Nephron (organoid): ENCODE results near the gene MYBPHL.

Experiments used
- H3K27ac Mint-ChIP-seq, 3 experiments: 2 replicates each; pipeline ENCODE4 v1.8.0; 2020; ENCODE audit warnings: mixed read lengths in 3 of 3, mild to moderate bottlenecking in 2 of 3, moderate library complexity in 1 of 3
- H3K27me3 Mint-ChIP-seq: 2 replicates; pipeline ENCODE4 v1.8.0; 2021; ENCODE audit warnings: low read depth, mild to moderate bottlenecking, moderate library complexity, mixed read lengths
- H3K36me3 Mint-ChIP-seq: 2 replicates; pipeline ENCODE4 v1.8.0; 2020; ENCODE audit warnings: low read depth, mixed read lengths
- H3K4me1 Mint-ChIP-seq: 2 replicates; pipeline ENCODE4 v1.8.0; 2020; ENCODE audit warnings: mixed read lengths
- H3K4me3 Mint-ChIP-seq, 3 experiments: 2 replicates each; pipeline ENCODE4 v1.8.0; 2020; ENCODE audit warnings: mild to moderate bottlenecking in 3 of 3, mixed read lengths in 3 of 3, moderate library complexity in 2 of 3
- H3K9me3 Mint-ChIP-seq: 2 replicates; pipeline ENCODE4 v1.8.0; 2020; ENCODE audit warnings: mixed read lengths
- TF ChIP-seq, protein P1 (sequence below), 3 experiments: fragments of 200-600 bp; sonication (generic); IDR thresholded peaks; one replicate each; pipeline ENCODE4 v1.5.0; 2021; ENCODE audit warnings: antibody characterized with exemption in 3 of 3; ENCODE audit not compliant: unreplicated experiment in 3 of 3

The MYBPHL gene

DNA sequence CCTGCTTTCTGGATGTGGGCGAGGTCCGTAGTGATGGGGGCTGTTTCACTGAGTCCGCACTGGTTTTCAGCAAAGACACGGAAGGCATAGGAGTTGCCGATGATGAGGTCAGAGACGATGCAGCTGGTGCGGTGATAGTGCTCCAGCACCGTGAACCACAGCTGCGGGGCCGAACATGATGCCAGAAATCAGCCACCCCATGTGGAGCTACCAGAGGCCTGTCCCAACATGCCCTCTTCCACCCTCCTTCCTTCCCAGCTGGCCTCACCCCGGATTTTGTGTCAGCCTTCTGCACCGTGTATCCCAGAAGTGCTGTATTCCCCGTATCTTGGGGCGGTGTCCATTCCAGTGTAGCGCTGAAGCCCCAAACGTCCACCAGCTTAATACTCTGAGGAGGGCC, 10.0 kb downstream of the MYBPHL start:
- TF ChIP-seq, protein P1, sequence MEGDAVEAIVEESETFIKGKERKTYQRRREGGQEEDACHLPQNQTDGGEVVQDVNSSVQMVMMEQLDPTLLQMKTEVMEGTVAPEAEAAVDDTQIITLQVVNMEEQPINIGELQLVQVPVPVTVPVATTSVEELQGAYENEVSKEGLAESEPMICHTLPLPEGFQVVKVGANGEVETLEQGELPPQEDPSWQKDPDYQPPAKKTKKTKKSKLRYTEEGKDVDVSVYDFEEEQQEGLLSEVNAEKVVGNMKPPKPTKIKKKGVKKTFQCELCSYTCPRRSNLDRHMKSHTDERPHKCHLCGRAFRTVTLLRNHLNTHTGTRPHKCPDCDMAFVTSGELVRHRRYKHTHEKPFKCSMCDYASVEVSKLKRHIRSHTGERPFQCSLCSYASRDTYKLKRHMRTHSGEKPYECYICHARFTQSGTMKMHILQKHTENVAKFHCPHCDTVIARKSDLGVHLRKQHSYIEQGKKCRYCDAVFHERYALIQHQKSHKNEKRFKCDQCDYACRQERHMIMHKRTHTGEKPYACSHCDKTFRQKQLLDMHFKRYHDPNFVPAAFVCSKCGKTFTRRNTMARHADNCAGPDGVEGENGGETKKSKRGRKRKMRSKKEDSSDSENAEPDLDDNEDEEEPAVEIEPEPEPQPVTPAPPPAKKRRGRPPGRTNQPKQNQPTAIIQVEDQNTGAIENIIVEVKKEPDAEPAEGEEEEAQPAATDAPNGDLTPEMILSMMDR (IDR thresholded peaks at IDR 0.05; ENCODE audit: unreplicated experiment in 3 of 3): no peak
- Mint-ChIP-seq H3K4me3 (no peak overlapping the region), H3K4me1 (peaks cover 20% of the 10 kb centered on the region), H3K27me3 (peaks cover 8% of the 10 kb centered on the region), H3K9me3 (no peaks in the 10 kb centered on the region), H3K36me3 (no peaks in the 10 kb centered on the region), H3K27ac (no peak overlapping the region)

DNA sequence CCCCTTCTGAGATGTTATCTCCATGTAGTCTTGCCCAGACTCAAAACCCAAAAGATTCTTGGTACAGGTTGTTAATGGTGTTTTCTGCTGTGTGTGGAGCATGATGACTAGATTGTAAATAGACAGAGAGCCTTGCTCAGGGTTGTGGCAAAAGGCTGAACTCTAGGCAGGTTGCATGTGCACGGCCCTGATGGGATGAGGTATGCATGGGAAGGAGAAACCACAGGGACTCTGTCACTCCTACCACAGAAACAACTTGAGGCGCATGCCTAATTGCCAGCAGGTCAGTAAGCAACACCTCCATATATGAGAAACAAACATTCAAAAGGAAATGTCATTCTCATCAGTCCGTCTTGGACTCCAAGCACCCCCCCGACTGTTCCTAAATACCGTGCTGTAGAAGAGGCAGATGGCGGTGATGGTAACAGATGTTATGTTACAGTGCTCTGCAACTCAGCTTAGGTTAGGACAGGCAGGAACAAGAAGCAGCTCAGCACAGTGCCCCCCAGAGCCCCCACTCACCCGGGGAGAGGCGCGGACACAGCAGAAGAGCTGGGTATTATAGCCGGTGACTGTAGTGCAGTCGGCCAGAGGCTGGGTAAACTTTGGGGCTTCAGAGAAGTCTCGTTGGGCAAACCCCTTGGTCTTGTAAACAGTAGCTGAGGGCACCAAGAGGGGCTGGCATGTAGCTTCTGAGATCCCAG, 10.9 kb downstream of the MYBPHL start:
- Mint-ChIP-seq H3K27me3 (peaks cover 8% of the 10 kb centered on the region), H3K27ac (no peak overlapping the region), H3K4me1 (peaks cover 20% of the 10 kb centered on the region), H3K9me3 (no peaks in the 10 kb centered on the region), H3K4me3 (no peak overlapping the region), H3K36me3 (no peaks in the 10 kb centered on the region)
- TF ChIP-seq, protein P1 (IDR thresholded peaks at IDR 0.05; ENCODE audit: unreplicated experiment in 3 of 3): no peak

DNA sequence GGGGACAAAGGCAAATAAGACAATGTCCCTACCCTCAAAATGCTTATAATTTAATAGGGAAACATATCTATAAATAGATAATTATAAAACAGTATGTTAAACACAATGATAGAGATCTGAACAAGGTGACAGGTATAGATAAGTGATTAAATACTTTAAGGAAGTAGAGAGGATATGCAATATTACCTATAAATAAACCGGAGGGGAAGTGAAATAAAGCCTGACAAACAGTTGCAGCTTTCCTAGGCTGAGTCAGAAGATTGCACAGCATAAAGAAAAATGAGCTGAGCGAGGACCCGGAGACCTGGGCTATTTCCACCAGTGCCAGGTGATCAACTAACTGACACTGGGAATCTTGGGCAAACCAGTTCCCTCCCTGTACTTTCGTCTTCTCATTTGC, 12.3 kb downstream of the MYBPHL start:
- H3K27ac Mint-ChIP-seq: no peak overlapping the region
- no peak overlapping the region for H3K4me3 Mint-ChIP-seq
- TF ChIP-seq, protein P1 (IDR thresholded peaks at IDR 0.05; ENCODE audit: unreplicated experiment in 3 of 3): no peak
- H3K4me1 Mint-ChIP-seq: peaks cover 15% of the 10 kb centered on the region
- no peaks in the 10 kb centered on the region for H3K9me3 Mint-ChIP-seq
- H3K36me3 Mint-ChIP-seq: no peaks in the 10 kb centered on the region
- H3K27me3 Mint-ChIP-seq: peaks cover 5% of the 10 kb centered on the region

DNA sequence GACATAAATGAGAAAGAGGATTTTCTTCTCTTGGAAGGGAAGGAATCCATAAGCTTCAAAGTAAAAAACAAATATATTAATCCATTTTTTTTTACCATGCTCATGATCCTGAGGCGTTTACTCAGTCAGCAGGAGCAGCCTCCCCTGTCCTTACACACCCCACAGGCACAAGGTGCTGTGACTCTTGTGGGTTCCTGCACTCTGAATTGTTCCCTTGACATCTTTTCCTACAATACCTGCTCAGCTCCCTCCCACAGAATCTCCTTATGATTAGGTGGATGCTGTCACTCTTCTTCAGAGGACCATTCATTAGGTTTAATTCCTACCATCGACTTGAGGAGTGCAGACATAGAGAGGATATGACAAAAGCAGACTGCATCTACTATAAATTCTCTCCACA, 13.8 kb downstream of the MYBPHL start:
- Mint-ChIP-seq H3K9me3 (no peaks in the 10 kb centered on the region), H3K27me3 (peaks cover 5% of the 10 kb centered on the region)

DNA sequence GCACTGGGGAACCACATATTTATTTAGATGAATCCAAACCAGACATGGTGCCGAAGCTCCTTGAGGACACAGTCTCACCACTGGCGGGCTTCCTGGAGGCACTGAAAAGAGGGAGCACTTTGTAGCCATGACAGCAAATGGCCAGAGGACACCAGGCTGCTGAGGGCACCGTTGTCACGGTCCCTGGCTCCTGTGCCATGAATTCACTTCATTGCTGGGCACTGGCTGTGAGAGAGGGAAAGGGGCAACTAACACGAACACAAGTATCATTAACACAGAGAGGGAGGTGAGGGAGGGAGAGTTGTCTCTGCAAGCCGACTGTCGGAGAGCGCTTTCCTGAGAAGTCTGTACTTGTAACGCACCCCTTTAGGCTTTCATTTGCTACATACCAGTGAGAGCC, 14.4 kb downstream of the MYBPHL start:
- TF ChIP-seq, protein P1 (IDR thresholded peaks at IDR 0.05; ENCODE audit: unreplicated experiment in 3 of 3): no peak
- H3K4me1 Mint-ChIP-seq: no peaks in the 10 kb centered on the region
- H3K36me3 Mint-ChIP-seq: no peaks in the 10 kb centered on the region

More for the DNA sequence above, 13.8 kb downstream of the MYBPHL start:
- Mint-ChIP-seq H3K27ac (no peak overlapping the region), H3K36me3 (no peaks in the 10 kb centered on the region), H3K4me1 (peaks cover under 1% of the 10 kb centered on the region), H3K4me3 (no peak overlapping the region)
- TF ChIP-seq, protein P1 (IDR thresholded peaks at IDR 0.05; ENCODE audit: unreplicated experiment in 3 of 3): no peak

DNA sequence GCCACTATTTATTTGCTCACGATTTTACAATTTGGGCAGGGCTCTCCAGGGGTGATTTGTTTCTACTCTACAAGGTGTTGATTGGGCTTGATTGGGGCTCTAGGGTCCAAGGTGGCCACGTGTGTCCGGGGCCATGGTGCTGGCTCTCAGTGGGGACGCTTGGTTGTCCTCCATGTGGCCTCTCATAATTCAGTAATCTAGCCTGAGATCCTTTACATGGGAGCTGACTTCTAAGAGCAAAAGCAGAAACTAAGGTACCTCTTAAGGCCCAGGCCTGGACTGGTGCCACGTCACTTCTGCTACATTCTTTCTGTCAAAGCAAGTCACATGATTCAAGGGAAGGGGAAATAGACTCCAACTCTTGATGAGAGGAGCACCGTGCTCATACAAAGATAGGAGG, 15.8 kb downstream of the MYBPHL start:
- TF ChIP-seq, protein P1 (IDR thresholded peaks at IDR 0.05; ENCODE audit: unreplicated experiment in 3 of 3): no peak
- H3K36me3 Mint-ChIP-seq: no peaks in the 10 kb centered on the region

More for the DNA sequence above, 14.4 kb downstream of the MYBPHL start:
- Mint-ChIP-seq H3K9me3 (no peaks in the 10 kb centered on the region), H3K27me3 (peaks cover 10% of the 10 kb centered on the region), H3K27ac (no peak overlapping the region), H3K4me3 (no peak overlapping the region)

More for the DNA sequence above, 15.8 kb downstream of the MYBPHL start:
- H3K27me3 Mint-ChIP-seq: peaks cover 13% of the 10 kb centered on the region
- H3K9me3 Mint-ChIP-seq: no peaks in the 10 kb centered on the region
- no peak overlapping the region for H3K27ac Mint-ChIP-seq
- no peaks in the 10 kb centered on the region for H3K4me1 Mint-ChIP-seq
- no peak overlapping the region for H3K4me3 Mint-ChIP-seq
